HG03521 (cell line): Measurements from ENCODE around the gene ABHD1.
"Not testable (repeated sequence)": the region's sequence is repeated elsewhere in the genome, so short reads cannot be mapped to it uniquely, and the experiment has no call there.

Experiments used
- ATAC-seq: cut with Tn5 transposase; IDR thresholded peaks from one replicate; pipeline ENCODE4 v1.9.1; 2021; ENCODE audit warnings: mild to moderate bottlenecking, moderate library complexity; ENCODE audit not compliant: unreplicated experiment

ABHD1 gene

GRCh38 chr2:27123302-27124150 is at the start of gene ABHD1:
Gene ABHD1 (plus strand): TSS chr2:27123815. CDS start chr2:27123949, 134 bp downstream.
- ATAC-seq, result no peak

DNA sequence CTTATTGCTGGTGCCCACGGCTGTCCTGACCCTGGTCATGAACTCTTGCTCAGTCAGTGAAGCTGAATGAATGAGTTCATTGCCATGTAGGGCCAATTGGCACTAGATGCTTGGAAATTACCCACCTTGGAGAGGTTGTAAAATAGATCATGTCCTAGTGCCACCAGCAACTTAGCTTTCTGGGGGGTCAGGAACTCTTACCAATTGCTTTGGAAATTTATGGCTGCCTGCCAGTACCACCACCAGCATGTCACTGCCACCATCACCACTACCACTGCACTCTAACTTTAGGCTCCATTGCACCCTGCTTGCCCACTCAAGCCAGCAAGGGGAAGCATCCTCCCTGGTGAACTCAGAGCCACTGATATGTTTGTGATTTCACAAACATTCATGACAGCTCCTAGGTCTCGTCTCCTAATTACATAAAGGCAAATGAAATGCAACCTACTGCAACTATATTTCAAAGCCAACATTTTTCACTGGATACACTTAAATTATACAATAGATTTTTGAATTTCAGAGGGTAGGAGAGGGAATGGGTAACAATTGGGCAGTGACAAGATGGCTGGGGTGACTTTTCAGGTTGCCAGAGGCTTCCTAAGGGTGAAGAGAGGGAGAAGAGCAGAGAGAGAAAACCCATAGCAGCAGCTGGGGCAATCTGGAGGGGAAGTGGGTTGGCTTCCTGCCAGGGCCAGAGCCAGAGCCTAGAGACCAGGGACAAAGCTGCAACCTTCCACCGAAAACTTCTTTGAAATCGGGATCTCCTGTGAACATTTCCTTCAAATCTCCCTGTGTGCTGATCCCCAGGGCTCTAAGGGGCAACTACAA is 48.7 kb upstream of the ABHD1 start:
- ATAC-seq, result no peak

- not testable (repeated sequence) for ATAC-seq
These were observed 48.1 kb upstream of the ABHD1 start for GRCh38 chr2:27075566-27075871.

- ATAC-seq, result no peak
These were observed 47.3 kb upstream of the ABHD1 start for GRCh38 chr2:27076323-27076722.

DNA sequence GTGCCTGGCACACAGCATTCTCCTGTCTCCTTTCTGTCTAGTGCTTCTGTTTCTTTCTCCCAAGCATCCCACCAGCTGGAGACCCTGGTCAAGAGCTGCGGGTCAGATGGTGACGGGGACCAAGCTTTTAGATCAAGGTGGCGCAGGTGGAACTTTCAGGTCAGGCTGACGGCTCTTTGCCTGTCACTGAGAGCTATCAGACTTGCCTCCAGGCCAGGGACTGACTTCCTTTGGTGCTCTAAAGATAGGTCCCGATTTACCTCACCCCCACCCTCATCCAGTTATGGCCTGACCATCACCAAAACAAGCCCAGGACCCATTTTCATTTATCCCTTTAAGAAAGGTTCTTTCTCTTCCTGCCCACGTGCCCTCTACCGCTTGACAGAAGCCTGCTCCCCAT is 46.4 kb upstream of the ABHD1 start:
- no peak for ATAC-seq

- ATAC-seq, result no peak
These were observed 45.1 kb upstream of the ABHD1 start, which contains the start of gene EMILIN1 for GRCh38 chr2:27078267-27079194. Gene EMILIN1 (plus strand): TSS chr2:27078615. CDS start chr2:27079066, 451 bp downstream.

- ATAC-seq, result no peak
These were observed 44.1 kb upstream of the ABHD1 start for GRCh38 chr2:27079233-27080139.

GRCh38 chr2:27080140-27080469 is 43.5 kb upstream of the ABHD1 start:
- no peak for ATAC-seq

GRCh38 chr2:27080603-27080936 is 43.0 kb upstream of the ABHD1 start:
- no peak for ATAC-seq

GRCh38 chr2:27081984-27082772 is 41.4 kb upstream of the ABHD1 start:
- ATAC-seq, result no peak

DNA sequence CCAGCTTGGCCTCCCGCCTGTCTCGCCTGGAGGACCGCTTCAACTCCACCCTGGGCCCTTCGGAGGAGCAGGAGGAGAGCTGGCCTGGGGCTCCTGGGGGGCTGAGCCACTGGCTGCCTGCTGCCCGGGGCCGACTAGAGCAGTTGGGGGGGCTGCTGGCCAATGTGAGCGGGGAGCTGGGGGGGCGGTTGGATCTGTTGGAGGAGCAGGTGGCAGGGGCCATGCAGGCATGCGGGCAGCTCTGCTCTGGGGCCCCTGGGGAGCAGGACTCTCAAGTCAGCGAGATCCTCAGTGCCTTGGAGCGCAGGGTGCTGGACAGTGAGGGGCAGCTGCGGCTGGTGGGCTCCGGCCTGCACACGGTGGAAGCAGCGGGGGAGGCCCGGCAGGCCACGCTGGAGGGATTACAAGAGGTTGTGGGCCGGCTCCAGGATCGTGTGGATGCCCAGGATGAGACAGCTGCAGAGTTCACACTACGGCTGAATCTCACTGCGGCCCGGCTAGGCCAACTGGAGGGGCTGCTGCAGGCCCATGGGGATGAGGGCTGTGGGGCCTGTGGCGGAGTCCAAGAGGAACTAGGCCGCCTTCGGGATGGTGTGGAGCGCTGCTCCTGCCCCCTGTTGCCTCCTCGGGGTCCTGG is 40.7 kb upstream of the ABHD1 start:
- no peak for ATAC-seq

DNA sequence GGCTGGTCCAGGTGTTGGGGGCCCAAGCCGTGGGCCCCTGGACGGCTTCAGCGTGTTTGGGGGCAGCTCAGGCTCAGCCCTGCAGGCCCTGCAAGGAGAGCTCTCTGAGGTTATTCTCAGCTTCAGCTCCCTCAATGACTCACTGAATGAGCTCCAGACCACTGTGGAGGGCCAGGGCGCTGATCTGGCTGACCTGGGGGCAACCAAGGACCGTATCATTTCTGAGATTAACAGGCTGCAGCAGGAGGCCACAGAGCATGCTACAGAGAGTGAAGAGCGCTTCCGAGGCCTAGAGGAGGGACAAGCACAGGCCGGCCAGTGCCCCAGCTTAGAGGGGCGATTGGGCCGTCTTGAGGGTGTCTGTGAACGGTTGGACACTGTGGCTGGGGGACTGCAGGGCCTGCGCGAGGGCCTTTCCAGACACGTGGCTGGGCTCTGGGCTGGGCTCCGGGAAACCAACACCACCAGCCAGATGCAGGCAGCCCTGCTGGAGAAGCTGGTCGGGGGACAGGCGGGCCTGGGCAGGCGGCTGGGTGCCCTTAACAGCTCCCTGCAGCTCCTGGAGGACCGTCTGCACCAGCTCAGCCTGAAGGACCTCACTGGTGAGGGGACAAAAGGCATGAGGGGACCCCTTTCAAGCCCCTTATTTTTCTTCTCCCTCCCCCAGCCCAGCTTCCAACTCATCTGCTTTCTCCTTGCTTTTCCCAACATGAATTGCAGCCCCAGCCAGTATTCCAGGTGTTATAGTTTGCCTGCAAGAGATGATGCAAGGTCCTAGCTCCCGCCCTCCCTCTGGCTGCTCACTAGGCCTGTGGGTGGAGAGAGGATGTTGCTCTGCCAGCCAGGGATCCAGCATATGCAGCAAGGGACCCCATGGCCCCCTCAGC is 40.0 kb upstream of the ABHD1 start:
- ATAC-seq, result no peak

DNA sequence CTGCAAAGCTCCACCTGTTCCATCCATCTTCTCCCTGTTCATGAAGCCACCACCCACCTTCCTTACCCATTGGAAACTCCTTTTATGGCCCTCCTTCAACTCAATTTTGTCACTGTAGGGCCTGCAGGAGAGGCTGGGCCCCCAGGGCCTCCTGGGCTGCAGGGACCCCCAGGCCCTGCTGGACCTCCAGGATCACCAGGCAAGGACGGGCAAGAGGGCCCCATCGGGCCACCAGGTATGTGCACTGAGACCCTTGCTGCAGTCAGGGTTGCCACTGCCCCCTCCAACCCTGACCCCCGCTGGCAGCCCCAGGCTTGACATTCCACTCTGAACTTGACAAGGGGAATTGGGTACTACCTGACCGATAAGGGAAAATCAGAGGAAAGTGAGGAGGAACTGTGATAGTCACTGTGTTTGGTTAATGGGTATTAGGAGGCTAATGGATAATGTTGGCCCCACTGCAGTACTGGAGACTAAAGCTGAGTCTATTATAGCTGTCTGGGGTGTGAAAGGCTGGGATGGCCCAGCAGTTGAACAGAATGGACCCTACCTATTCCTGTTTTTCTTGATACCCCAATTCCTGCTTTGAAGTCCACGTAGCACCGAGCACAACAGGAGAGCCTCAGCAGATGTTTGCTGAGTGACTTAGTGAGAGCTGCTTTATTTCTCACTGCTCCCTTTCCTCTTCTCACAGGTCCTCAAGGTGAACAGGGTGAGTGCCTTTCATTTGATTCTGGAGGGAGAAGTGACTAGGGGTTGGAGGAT is 39.1 kb upstream of the ABHD1 start:
- ATAC-seq, result no peak

- ATAC-seq, result no peak
These were observed 38.4 kb upstream of the ABHD1 start for GRCh38 chr2:27085062-27085672.

GRCh38 chr2:27085673-27086089 is 37.9 kb upstream of the ABHD1 start:
- ATAC-seq, result peak; percentile 1

DNA sequence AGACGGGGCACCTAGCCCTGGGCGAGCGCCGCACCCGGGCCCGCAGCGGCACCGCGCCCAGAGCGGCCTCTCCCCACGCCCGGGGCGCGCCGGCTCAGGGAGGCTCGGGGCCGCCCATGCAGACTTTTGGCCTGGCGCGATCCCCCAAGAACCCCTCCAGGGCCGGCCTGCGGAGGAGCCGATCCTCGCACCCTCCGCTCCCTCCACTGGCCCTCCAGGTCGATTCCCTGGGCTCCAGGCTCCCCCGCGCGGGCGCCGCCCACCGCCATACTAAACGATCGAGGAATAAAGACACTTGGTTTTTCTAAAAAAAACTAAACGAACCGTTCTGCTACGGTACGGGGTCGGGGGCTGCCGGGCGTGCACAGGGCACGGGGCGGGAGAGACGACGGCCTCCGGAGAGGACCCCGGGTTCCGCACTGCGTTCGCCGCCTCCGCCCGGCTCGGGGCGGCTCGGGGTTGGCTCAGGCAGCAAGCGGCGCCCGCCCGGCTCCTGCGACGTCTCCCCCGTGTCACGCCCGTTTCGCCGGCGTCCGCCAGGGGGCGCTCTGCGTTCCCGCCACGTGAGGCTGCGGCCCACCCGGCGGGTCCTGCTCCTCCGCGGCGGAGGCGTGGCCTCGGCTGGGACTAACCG is 37.4 kb upstream of the ABHD1 start:
- ATAC-seq, result peak; percentile 78
